ENCODE data around the gene OR52E6.

GRCh38 chr11:5815534-5815933, 26.2 kb downstream of the OR52E6 start:
- no peak for TF ChIP-seq POLR2A (IDR thresholded peaks at IDR 0.05)
- TF ChIP-seq CTCF (IDR thresholded peaks at IDR 0.05 in 8 of 11, conservative IDR thresholded peaks at IDR 0.05 in 3 of 11), result no peak

All from spleen (tissue), 7 donors.